BJ (cell line): ENCODE results near the gene P2RX3. TPM values are rescaled to one million over a fixed set of nuclear protein-coding genes. Genes with fewer than 3 reads are reported as not detected.
"Not testable (repeated sequence)": the region's sequence is repeated elsewhere in the genome, so short reads cannot be mapped to it uniquely, and the experiment has no call there.

ENCODE experiments used
- CTCF ChIA-PET: fragments of 350-600 bp; formaldehyde crosslinking; extraction: SDS; loops from one replicate; lab custom pipeline; 2021; ENCODE audit warnings: antibody characterized with exemption, inconsistent platforms; lab: Yijun Ruan, JAX
- POLR2A ChIA-PET: fragments of 300-600 bp; sonication (Branson Sonifier 250); formaldehyde crosslinking; extraction: SDS; loops from one replicate; lab custom pipeline; 2021; ENCODE audit warnings: antibody characterized with exemption; lab: Charles Lee
- DNase-seq: peaks from one replicate; pipeline ENCODE4 v3.0.0-alpha.2; 2011; ENCODE audit warnings: low read depth
- H3K27me3 ChIP-seq: 2 replicates; pipeline ENCODE4 v1.6.0; 2011; ENCODE audit warnings: low read length; ENCODE audit not compliant: control insufficient read depth, insufficient read depth
- H3K36me3 ChIP-seq: 2 replicates; pipeline ENCODE4 v1.5.1; 2011; ENCODE audit warnings: low read length; ENCODE audit not compliant: control insufficient read depth, insufficient read depth
- H3K4me3 ChIP-seq: 2 replicates; pipeline ENCODE4 v1.5.1; 2011; ENCODE audit warnings: low read depth, mild to moderate bottlenecking, control low read depth, low read length
- CTCF ChIP-seq: IDR thresholded peaks from 2 replicates; pipeline ENCODE4 v1.5.1; 2011; ENCODE audit warnings: low read depth, mild to moderate bottlenecking, control low read depth, inconsistent platforms, low read length, moderate library complexity; ENCODE audit not compliant: insufficient read depth
- polyA minus RNA-seq: library from RNA; depleted of rRNA, polyadenylated mRNA; stranded (reverse); fragments of >200 nt; gene quantifications from 2 replicates; pipeline ENCODE4 v1.2.3, GENCODE V29; 2011; rRNA and poly(A)+ RNA removed
- polyA plus RNA-seq: library from polyadenylated mRNA; depleted of rRNA; stranded (reverse); fragments of >200 nt; gene quantifications from 2 replicates; pipeline ENCODE4 v1.2.3, GENCODE V29; 2011; rRNA removed

Gene P2RX3
- not detected in 2 replicates for polyA plus RNA-seq
- polyA minus RNA-seq, result not detected in 2 replicates

GRCh38 chr11:57338142-57338541 lies at the start of gene P2RX3:
P2RX3 (plus strand) TSS chr11:57338352; CDS start chr11:57338551, 199 bp downstream.
- DNase-seq, result no peak
- CTCF ChIA-PET, result interaction anchor here (1.2 to 2.3 kb wide), 2 partner anchors 11 to 120 kb away, joined by 3 to 8 read pairs; no protein-coding TSS in a partner anchor
- POLR2A ChIA-PET, result no interaction called here

GRCh38 chr11:57288771-57289579 lies 49.2 kb upstream of the P2RX3 start:
- Histone ChIP-seq H3K4me3 (no peak overlapping the region), H3K27me3 (no peaks in the 10 kb centered on the region), H3K36me3 (no peaks in the 10 kb centered on the region)
- ChIA-PET POLR2A (no interaction called here), CTCF (interaction anchor here (0.7 to 1.7 kb wide), 3 partner anchors 9 to 57 kb away, joined by 3 to 5 read pairs (median 3); no protein-coding TSS in a partner anchor)
- DNase-seq, result no peak
- no peak for TF ChIP-seq CTCF

More at GRCh38 chr11:57338142-57338541, at the start of gene P2RX3:
- TF ChIP-seq CTCF, result no peak
- Histone ChIP-seq H3K4me3 (no peak within 1 kb of the TSS), H3K27me3 (no peaks in the 10 kb centered on the region; the same call in 1 of the 2 replicates), H3K36me3 (no peaks in the 10 kb centered on the region)

GRCh38 chr11:57290288-57290687 lies 47.9 kb upstream of the P2RX3 start:
- CTCF ChIA-PET, result no interaction called here
- POLR2A ChIA-PET, result interaction anchor here (0.6 kb wide), 1 partner anchor 11 kb away, joined by 3 read pairs; no protein-coding TSS in a partner anchor
- no peak for DNase-seq
- TF ChIP-seq CTCF, result no peak
- H3K27me3 ChIP-seq, result no peaks in the 10 kb centered on the region
- no peak overlapping the region for H3K4me3 ChIP-seq
- no peaks in the 10 kb centered on the region for H3K36me3 ChIP-seq

- no peaks in the 10 kb centered on the region for H3K27me3 ChIP-seq
- H3K36me3 ChIP-seq, result peaks cover 10% of the 10 kb centered on the region
- TF ChIP-seq CTCF, result no peak
- CTCF ChIA-PET, result interaction anchor here (1.9 to 2.5 kb wide), 2 partner anchors 14 to 16 kb away, joined by 5 read pairs; no protein-coding TSS in a partner anchor
- POLR2A ChIA-PET, result interaction anchor here (1.0 kb wide), 1 partner anchor 15 kb away, joined by 3 read pairs; no protein-coding TSS in a partner anchor
- no peak overlapping the region for H3K4me3 ChIP-seq
- no peak for DNase-seq
These were observed 43.7 kb upstream of the P2RX3 start for GRCh38 chr11:57294225-57295131.

GRCh38 chr11:57296205-57296604 lies 41.9 kb upstream of the P2RX3 start:
- CTCF ChIA-PET, result interaction anchor here (1.9 kb wide), 1 partner anchor 18 kb away, joined by 5 read pairs; no protein-coding TSS in a partner anchor
- DNase-seq, H3K4me3 ChIP-seq, POLR2A ChIA-PET, H3K27me3 ChIP-seq: not testable (repeated sequence)
- H3K36me3 ChIP-seq, result peaks cover 25% of the 10 kb centered on the region
